CD8-positive, alpha-beta memory T cell (primary cell): ENCODE results near the gene TSPAN14. TPM values are rescaled to one million over a fixed set of nuclear protein-coding genes. Genes with fewer than 3 reads are reported as not detected.
"Not testable (repeated sequence)": the region's sequence is repeated elsewhere in the genome, so short reads cannot be mapped to it uniquely, and the experiment has no call there.

Experiments
- CTCF ChIA-PET: fragments of 350-600 bp; sonication (Branson Sonifier 250); formaldehyde crosslinking; loops from one replicate; lab custom pipeline; 2021; ENCODE audit warnings: antibody characterized with exemption; lab: Charles Lee
- POLR2A ChIA-PET: fragments of 350-600 bp; sonication (Branson Sonifier 250); formaldehyde crosslinking; loops from one replicate; lab custom pipeline; 2021; ENCODE audit warnings: antibody characterized with exemption; lab: Charles Lee
- DNase-seq, 5 donors: peaks; one replicate each; pipeline versions ENCODE4 v3.0.0 to v3.0.0-alpha.2; 2020 to 2022; ENCODE audit warnings: mixed read lengths in 1 of 5
- H3K27ac ChIP-seq: one replicate; pipeline ENCODE4 v1.7.0; 2013; ENCODE audit warnings: low read depth, mild to moderate bottlenecking, low read length, moderate library complexity
- H3K27me3 ChIP-seq: 2 replicates; pipeline ENCODE4 v1.7.0; 2013; ENCODE audit warnings: low read length, mild to moderate bottlenecking; ENCODE audit not compliant: insufficient read depth, poor library complexity, severe bottlenecking
- H3K36me3 ChIP-seq: 2 replicates; pipeline ENCODE4 v1.7.0; 2013; ENCODE audit warnings: mild to moderate bottlenecking, low read length, moderate library complexity; ENCODE audit not compliant: insufficient read depth
- H3K4me1 ChIP-seq: 2 replicates; pipeline ENCODE4 v1.7.0; 2013; ENCODE audit warnings: mild to moderate bottlenecking, low read length, moderate library complexity; ENCODE audit not compliant: insufficient read depth
- H3K4me3 ChIP-seq: 2 replicates; pipeline ENCODE4 v1.7.0; 2013; ENCODE audit warnings: mild to moderate bottlenecking, low read length
- H3K9me3 ChIP-seq: 2 replicates; pipeline ENCODE4 v1.7.0; 2013; ENCODE audit warnings: mild to moderate bottlenecking, low read length
- H3K27ac Mint-ChIP-seq, 8 donors: one replicate each; pipeline ENCODE4 v1.8.0; 2020 to 2021; ENCODE audit warnings: mixed read lengths in 8 of 8, mild to moderate bottlenecking in 6 of 8, inconsistent platforms in 3 of 8, moderate library complexity in 3 of 8
- H3K27me3 Mint-ChIP-seq, 2 donors: one replicate each; pipeline ENCODE4 v1.8.0; 2020 to 2021; ENCODE audit warnings: mixed read lengths in 2 of 2, mild to moderate bottlenecking in 1 of 2, moderate library complexity in 1 of 2
- H3K36me3 Mint-ChIP-seq, 3 donors: one replicate each; pipeline ENCODE4 v1.8.0; 2020 to 2021; ENCODE audit warnings: mixed read lengths in 3 of 3, inconsistent platforms in 1 of 3, mild to moderate bottlenecking in 1 of 3
- H3K4me1 Mint-ChIP-seq, 3 donors: one replicate each; pipeline ENCODE4 v1.8.0; 2020 to 2021; ENCODE audit warnings: mixed read lengths in 3 of 3, inconsistent platforms in 1 of 3, mild to moderate bottlenecking in 1 of 3
- H3K4me3 Mint-ChIP-seq, 7 donors: one replicate each; pipeline ENCODE4 v1.8.0; 2020 to 2021; ENCODE audit warnings: mixed read lengths in 7 of 7, mild to moderate bottlenecking in 6 of 7, moderate library complexity in 4 of 7, inconsistent platforms in 2 of 7
- H3K9me3 Mint-ChIP-seq, 5 donors: one replicate each; pipeline ENCODE4 v1.8.0; 2020 to 2022; ENCODE audit warnings: mixed read lengths in 5 of 5, mild to moderate bottlenecking in 3 of 5, moderate library complexity in 2 of 5, inconsistent platforms in 1 of 5
- polyA plus RNA-seq: library from polyadenylated mRNA; unstranded; fragments of 300-500 nt; fragmentation: Illumina TruSeq; gene quantifications from one replicate; pipeline ENCODE4 v1.2.3, GENCODE V29; 2021
- total RNA-seq, 2 experiments: library from RNA; stranded (reverse); gene quantifications; one replicate each; pipeline ENCODE4 v1.2.3, GENCODE V29; 2021

The TSPAN14 gene
- total and polyA plus RNA-seq, 3 experiments from 2014 or later, result 46.1 to 220 (median 46.8) TPM

GRCh38 chr10:80528901-80529300 is 74.8 kb downstream of the TSPAN14 start:
- no peak for DNase-seq
- no peaks in the 10 kb centered on the region for H3K27me3 Mint-ChIP-seq
- Histone ChIP-seq H3K27me3 (no peaks in the 10 kb centered on the region), H3K4me1 (peaks cover 82% of the 10 kb centered on the region), H3K9me3 (no peaks in the 10 kb centered on the region), H3K36me3 (no peaks in the 10 kb centered on the region), H3K27ac (no peak overlapping the region), H3K4me3 (no peak overlapping the region)
- POLR2A ChIA-PET, result interaction anchor here (1.0 kb wide), 1 partner anchor 121 kb away, joined by 3 read pairs; the partner anchor contains the start of gene PRXL2A
- peaks cover 70 to 86% (median 85%) of the 10 kb centered on the region in 3 donors for H3K4me1 Mint-ChIP-seq
- H3K4me3 Mint-ChIP-seq, result peak overlapping the region in 6 of 7 donors; percentile 7 to 74 (median 68)
- peaks cover 0 to 12% (median 0%) of the 10 kb centered on the region in 3 donors for H3K36me3 Mint-ChIP-seq
- H3K9me3 Mint-ChIP-seq, result no peaks in the 10 kb centered on the region
- H3K27ac Mint-ChIP-seq, result peak overlapping the region; percentile 80 to 96 (median 90)
- CTCF ChIA-PET, result interaction anchor here (2.1 kb wide), 1 partner anchor 84 kb away, joined by 5 read pairs; no protein-coding TSS in a partner anchor

- H3K27ac Mint-ChIP-seq, result peak overlapping the region; percentile 80 to 96 (median 90)
- CTCF ChIA-PET, result no interaction called here
Measured at GRCh38 chr10:80529604-80530003, 75.5 kb downstream of the TSPAN14 start.

GRCh38 chr10:80530251-80530650 is 76.1 kb downstream of the TSPAN14 start:
- no peaks in the 10 kb centered on the region for H3K36me3 ChIP-seq
- Mint-ChIP-seq H3K36me3 (peaks cover 0 to 12% (median 0%) of the 10 kb centered on the region in 3 donors), H3K27ac (peak overlapping the region in 7 of 8 donors; percentile 80 to 96 (median 91)), H3K4me1 (peaks cover 62 to 75% (median 72%) of the 10 kb centered on the region in 3 donors), H3K27me3 (no peaks in the 10 kb centered on the region), H3K9me3 (no peaks in the 10 kb centered on the region), H3K4me3 (peak overlapping the region; percentile 58 to 74 (median 70))
- POLR2A ChIA-PET, result no interaction called here
- no peaks in the 10 kb centered on the region for H3K9me3 ChIP-seq
- no peak overlapping the region for H3K27ac ChIP-seq
- H3K27me3 ChIP-seq, result no peaks in the 10 kb centered on the region
- no peak overlapping the region for H3K4me3 ChIP-seq
- DNase-seq, result peak in 2 of 5 donors; percentile 10 to 34
- CTCF ChIA-PET, result interaction anchor here (1.1 to 1.5 kb wide), 3 partner anchors 19 to 86 kb away, joined by 4 to 5 read pairs (median 4); no protein-coding TSS in a partner anchor
- H3K4me1 ChIP-seq, result peaks cover 74% of the 10 kb centered on the region

More at GRCh38 chr10:80529604-80530003, 75.5 kb downstream of the TSPAN14 start:
- DNase-seq, result peak in 3 of 5 donors; percentile 37 to 68 (median 64)
- POLR2A ChIA-PET, result interaction anchor here (0.6 kb wide), 1 partner anchor 43 kb away, joined by 4 read pairs; no protein-coding TSS in a partner anchor
- Histone ChIP-seq H3K4me3 (peak overlapping the region; percentile 23), H3K4me1 (peaks cover 80% of the 10 kb centered on the region), H3K27me3 (no peaks in the 10 kb centered on the region), H3K27ac (no peak overlapping the region), H3K36me3 (no peaks in the 10 kb centered on the region), H3K9me3 (no peaks in the 10 kb centered on the region)
- H3K27me3 Mint-ChIP-seq, result no peaks in the 10 kb centered on the region
- H3K36me3 Mint-ChIP-seq, result peaks cover 0 to 12% (median 0%) of the 10 kb centered on the region in 3 donors
- H3K4me3 Mint-ChIP-seq, result peak overlapping the region; percentile 56 to 74 (median 70)
- peaks cover 64 to 79% (median 78%) of the 10 kb centered on the region in 3 donors for H3K4me1 Mint-ChIP-seq
- H3K9me3 Mint-ChIP-seq, result no peaks in the 10 kb centered on the region

- POLR2A ChIA-PET, result no interaction called here
- Histone ChIP-seq H3K27me3 (no peaks in the 10 kb centered on the region), H3K9me3 (no peaks in the 10 kb centered on the region), H3K4me3 (no peak overlapping the region), H3K36me3 (no peaks in the 10 kb centered on the region), H3K4me1 (peaks cover 68% of the 10 kb centered on the region), H3K27ac (no peak overlapping the region)
- Mint-ChIP-seq H3K4me1 (peaks cover 62 to 73% (median 70%) of the 10 kb centered on the region in 3 donors), H3K9me3 (no peaks in the 10 kb centered on the region), H3K27me3 (no peaks in the 10 kb centered on the region), H3K27ac (peak overlapping the region; percentile 35 to 96 (median 86)), H3K36me3 (peaks cover 0 to 15% (median 0%) of the 10 kb centered on the region in 3 donors), H3K4me3 (peak overlapping the region; percentile 10 to 69 (median 58))
- DNase-seq, result peak in 1 of 5 donors; percentile 55
- CTCF ChIA-PET, result interaction anchor here (1.1 to 1.5 kb wide), 3 partner anchors 19 to 87 kb away, joined by 4 to 5 read pairs (median 4); no protein-coding TSS in a partner anchor
Measured at GRCh38 chr10:80530816-80531215, 76.7 kb downstream of the TSPAN14 start.

GRCh38 chr10:80532571-80532970 is 78.5 kb downstream of the TSPAN14 start:
- no peaks in the 10 kb centered on the region for H3K27me3 ChIP-seq
- H3K4me3 Mint-ChIP-seq, result peak overlapping the region in 5 of 7 donors; percentile 22 to 59 (median 24)
- H3K9me3 Mint-ChIP-seq, result no peaks in the 10 kb centered on the region
- H3K9me3 ChIP-seq, result no peaks in the 10 kb centered on the region
- peak overlapping the region in 7 of 8 donors; percentile 14 to 85 (median 78) for H3K27ac Mint-ChIP-seq
- H3K27ac ChIP-seq, result no peak overlapping the region
- ChIA-PET POLR2A (no interaction called here), CTCF (no interaction called here)
- H3K36me3 ChIP-seq, result no peaks in the 10 kb centered on the region
- H3K4me1 ChIP-seq, result peaks cover 58% of the 10 kb centered on the region
- peaks cover 0 to 19% (median 0%) of the 10 kb centered on the region in 3 donors for H3K36me3 Mint-ChIP-seq
- no peak for DNase-seq
- H3K4me1 Mint-ChIP-seq, result peaks cover 57 to 66% (median 63%) of the 10 kb centered on the region in 3 donors
- no peaks in the 10 kb centered on the region for H3K27me3 Mint-ChIP-seq
- no peak overlapping the region for H3K4me3 ChIP-seq

GRCh38 chr10:80534059-80534458 is 79.9 kb downstream of the TSPAN14 start:
- H3K4me1 ChIP-seq, result peaks cover 43% of the 10 kb centered on the region
- H3K27me3 ChIP-seq, H3K27ac ChIP-seq, H3K4me3 Mint-ChIP-seq, H3K4me3 ChIP-seq, POLR2A ChIA-PET, DNase-seq, H3K36me3 ChIP-seq, H3K27ac Mint-ChIP-seq, H3K27me3 Mint-ChIP-seq, H3K9me3 Mint-ChIP-seq, H3K9me3 ChIP-seq, CTCF ChIA-PET: not testable (repeated sequence)
- H3K4me1 Mint-ChIP-seq, result peaks cover 45 to 54% (median 50%) of the 10 kb centered on the region in 3 donors
- H3K36me3 Mint-ChIP-seq, result peaks cover 0 to 12% (median 0%) of the 10 kb centered on the region in 3 donors

- Mint-ChIP-seq H3K4me1 (peaks cover 39 to 48% (median 44%) of the 10 kb centered on the region in 3 donors), H3K36me3 (peaks cover 0 to 11% (median 0%) of the 10 kb centered on the region in 3 donors)
- H3K27ac ChIP-seq, H3K27ac Mint-ChIP-seq, H3K9me3 ChIP-seq, H3K27me3 ChIP-seq, DNase-seq, H3K27me3 Mint-ChIP-seq, CTCF ChIA-PET, H3K4me3 ChIP-seq, H3K9me3 Mint-ChIP-seq, H3K36me3 ChIP-seq, H3K4me3 Mint-ChIP-seq, POLR2A ChIA-PET: not testable (repeated sequence)
- peaks cover 37% of the 10 kb centered on the region for H3K4me1 ChIP-seq
Measured at GRCh38 chr10:80534646-80535045, 80.5 kb downstream of the TSPAN14 start.
